Mesenchymal stem cell (in vitro differentiated cells and primary cell): ENCODE data around the gene C14orf180.

Experiments used
- DNase-seq: peaks from one replicate; pipeline ENCODE4 v3.0.0-alpha.2; 2013
- H2AFZ ChIP-seq: one replicate; pipeline ENCODE4 v1.6.1; 2013; ENCODE audit warnings: low read depth, mild to moderate bottlenecking, control low read depth, inconsistent platforms, low read length, moderate library complexity
- H2AK5ac ChIP-seq: 2 replicates; pipeline ENCODE4 v1.6.1; 2013; ENCODE audit warnings: low read length, moderate library complexity, mild to moderate bottlenecking, inconsistent platforms; ENCODE audit not compliant: severe bottlenecking
- H2BK120ac ChIP-seq: one replicate; pipeline ENCODE4 v1.6.1; 2013; ENCODE audit warnings: low read depth, mild to moderate bottlenecking, inconsistent platforms, low read length, moderate library complexity
- H2BK12ac ChIP-seq, 2 experiments: one replicate each; pipeline ENCODE4 v1.6.1; 2013; ENCODE audit warnings: inconsistent platforms in 2 of 2, low read length in 2 of 2, mild to moderate bottlenecking in 2 of 2, moderate library complexity in 2 of 2, control low read depth in 1 of 2
- H2BK15ac ChIP-seq: one replicate; pipeline ENCODE4 v1.6.1; 2013; ENCODE audit warnings: mild to moderate bottlenecking, low read depth, inconsistent platforms; ENCODE audit not compliant: poor library complexity, severe bottlenecking
- H2BK5ac ChIP-seq: 2 replicates; pipeline ENCODE4 v1.6.1; 2013; ENCODE audit warnings: low read depth, mild to moderate bottlenecking, low read length, control low read depth, inconsistent platforms; ENCODE audit not compliant: poor library complexity, severe bottlenecking
- H3K14ac ChIP-seq, 2 experiments: one replicate each; pipeline ENCODE4 v1.6.1; 2013; ENCODE audit warnings: inconsistent platforms in 2 of 2, low read length in 2 of 2, control low read depth in 1 of 2, mild to moderate bottlenecking in 1 of 2, moderate library complexity in 1 of 2
- H3K18ac ChIP-seq, 2 experiments: one replicate each; pipeline ENCODE4 v1.6.1; 2013; ENCODE audit warnings: inconsistent platforms in 2 of 2, low read length in 2 of 2, control low read depth in 1 of 2, low read depth in 1 of 2, mild to moderate bottlenecking in 1 of 2
- H3K23ac ChIP-seq, 2 experiments: one replicate each; pipeline ENCODE4 v1.6.1; 2013; ENCODE audit warnings: inconsistent platforms in 2 of 2, low read length in 2 of 2, mild to moderate bottlenecking in 2 of 2, moderate library complexity in 2 of 2, control low read depth in 1 of 2
- H3K27ac ChIP-seq: 2 replicates; pipeline ENCODE4 v1.5.1; 2013; ENCODE audit warnings: mild to moderate bottlenecking, moderate library complexity, low read length, control low read depth, inconsistent platforms; ENCODE audit not compliant: poor library complexity, severe bottlenecking
- H3K27me3 ChIP-seq, 2 experiments: 2 replicates each; pipeline versions ENCODE4 v1.6.1 to v1.7.0; 2013; ENCODE audit warnings: low read length in 2 of 2, mild to moderate bottlenecking in 2 of 2, moderate library complexity in 2 of 2, control low read depth in 1 of 2, inconsistent platforms in 1 of 2; ENCODE audit not compliant: control insufficient read depth in 1 of 2, insufficient read depth in 1 of 2
- H3K36me3 ChIP-seq, 2 experiments: 2 replicates each; pipeline versions ENCODE4 v1.6.1 to v1.7.0; 2013; ENCODE audit warnings: low read length in 2 of 2, control low read depth in 1 of 2, inconsistent platforms in 1 of 2, low read depth in 1 of 2, mild to moderate bottlenecking in 1 of 2; ENCODE audit not compliant: insufficient read depth in 2 of 2, control insufficient read depth in 1 of 2
- H3K4ac ChIP-seq, 2 experiments: one replicate each; pipeline ENCODE4 v1.6.1; 2013; ENCODE audit warnings: inconsistent platforms in 2 of 2, low read length in 2 of 2, mild to moderate bottlenecking in 2 of 2, moderate library complexity in 2 of 2, control low read depth in 1 of 2, low read depth in 1 of 2
- H3K4me1 ChIP-seq: 2 replicates; pipeline ENCODE4 v1.6.1; 2013; ENCODE audit warnings: low read depth, low read length, control low read depth; ENCODE audit not compliant: control insufficient read depth, insufficient read depth
- H3K4me2 ChIP-seq: 2 replicates; pipeline ENCODE4 v1.6.1; 2013; ENCODE audit warnings: low read length, mild to moderate bottlenecking, inconsistent platforms; ENCODE audit not compliant: poor library complexity, severe bottlenecking
- H3K4me3 ChIP-seq, 2 experiments: 2 replicates each; pipeline versions ENCODE4 v1.5.1 to v1.7.0; 2013; ENCODE audit warnings: low read length in 2 of 2, mild to moderate bottlenecking in 2 of 2, control low read depth in 1 of 2, low read depth in 1 of 2; ENCODE audit not compliant: insufficient read depth in 1 of 2
- H3K79me1 ChIP-seq: replicated peaks from 2 replicates; pipeline ENCODE4 v1.6.1; 2013; ENCODE audit warnings: mild to moderate bottlenecking, control low read depth, low read length, inconsistent platforms; ENCODE audit not compliant: poor library complexity, severe bottlenecking
- H3K9ac ChIP-seq: 2 replicates; pipeline ENCODE4 v1.7.0; 2013; ENCODE audit warnings: mild to moderate bottlenecking, low read length, moderate library complexity
- H3K9me3 ChIP-seq: 2 replicates; pipeline ENCODE4 v1.7.0; 2013; ENCODE audit warnings: mild to moderate bottlenecking, low read length; ENCODE audit not compliant: control insufficient read depth
- H4K8ac ChIP-seq: one replicate; pipeline ENCODE4 v1.6.1; 2013; ENCODE audit warnings: inconsistent platforms, mild to moderate bottlenecking, low read length, moderate library complexity
- H4K91ac ChIP-seq: one replicate; pipeline ENCODE4 v1.6.1; 2013; ENCODE audit warnings: mild to moderate bottlenecking, low read length, inconsistent platforms
- WGBS: methylation state at CpG from one replicate; pipeline ENCODE4 v1.1.7; 2013; ENCODE audit warnings: mixed read lengths; 5-methylcytosine and 5-hydroxymethylcytosine counted together

C14orf180 gene

GRCh38 chr14:104567957-104568225, 11.7 kb upstream of the C14orf180 start:
- DNase-seq = no peak
- Histone ChIP-seq H3K4me3 (no peak overlapping the region), H4K91ac (no peak overlapping the region), H3K79me1 (no peaks in the 10 kb centered on the region), H3K36me3 (no peaks in the 10 kb centered on the region), H3K4me1 (peaks cover 7% of the 10 kb centered on the region), H3K9me3 (no peaks in the 10 kb centered on the region), H4K8ac (no peak overlapping the region), H2BK15ac (no peak overlapping the region), H3K9ac (no peak overlapping the region), H3K18ac (no peak overlapping the region), H3K4me2 (no peak overlapping the region), H2AFZ (no peak overlapping the region), H3K4ac (no peak overlapping the region), H2BK5ac (no peak overlapping the region), H3K27me3 (peaks cover 47 to 71% of the 10 kb centered on the region in 2 experiments), H2BK120ac (no peak overlapping the region), H3K23ac (no peak overlapping the region), H3K14ac (no peak overlapping the region), H3K27ac (no peak overlapping the region), H2AK5ac (no peak overlapping the region), H2BK12ac (no peak overlapping the region)
- WGBS = 78% methylated on average over 9 of the region's 9 CpGs

GRCh38 chr14:104568620-104569019, 10.9 kb upstream of the C14orf180 start:
- WGBS = 78% methylated on average over 11 of the region's 11 CpGs
- Histone ChIP-seq H3K36me3 (no peaks in the 10 kb centered on the region), H4K91ac (no peak overlapping the region), H3K4me1 (peaks cover 4% of the 10 kb centered on the region), H3K4me2 (no peak overlapping the region), H3K23ac (no peak overlapping the region), H3K27me3 (peaks cover 39 to 69% of the 10 kb centered on the region in 2 experiments), H3K4me3 (no peak overlapping the region), H3K4ac (no peak overlapping the region), H2AK5ac (no peak overlapping the region), H3K14ac (no peak overlapping the region), H3K27ac (no peak overlapping the region), H2BK5ac (no peak overlapping the region), H3K9ac (no peak overlapping the region), H3K9me3 (no peaks in the 10 kb centered on the region), H3K18ac (no peak overlapping the region), H2BK15ac (no peak overlapping the region), H2BK120ac (no peak overlapping the region), H3K79me1 (no peaks in the 10 kb centered on the region), H2AFZ (no peak overlapping the region), H2BK12ac (no peak overlapping the region), H4K8ac (no peak overlapping the region)
- DNase-seq = no peak

GRCh38 chr14:104569435-104569834, 10.1 kb upstream of the C14orf180 start:
- no peak overlapping the region for H2BK15ac ChIP-seq
- H3K4me3 ChIP-seq = no peak overlapping the region
- H4K8ac ChIP-seq = no peak overlapping the region
- H4K91ac ChIP-seq = no peak overlapping the region
- H3K14ac ChIP-seq = no peak overlapping the region
- H3K9ac ChIP-seq = no peak overlapping the region
- H2AK5ac ChIP-seq = no peak overlapping the region
- H3K23ac ChIP-seq = no peak overlapping the region
- H3K4me1 ChIP-seq = no peaks in the 10 kb centered on the region
- H3K27ac ChIP-seq = no peak overlapping the region
- 85% methylated on average over 10 of the region's 10 CpGs for whole genome bisulfite sequencing
- H2BK5ac ChIP-seq = no peak overlapping the region
- H2BK12ac ChIP-seq = no peak overlapping the region
- peaks cover 37 to 61% of the 10 kb centered on the region in 2 experiments for H3K27me3 ChIP-seq
- no peaks in the 10 kb centered on the region for H3K79me1 ChIP-seq
- H2AFZ ChIP-seq = no peak overlapping the region
- no peaks in the 10 kb centered on the region for H3K9me3 ChIP-seq
- H3K18ac ChIP-seq = no peak overlapping the region
- no peak overlapping the region for H2BK120ac ChIP-seq
- H3K4ac ChIP-seq = no peak overlapping the region
- no peaks in the 10 kb centered on the region for H3K36me3 ChIP-seq
- no peak for DNase-seq
- H3K4me2 ChIP-seq = no peak overlapping the region

- 65% methylated on average over 16 of the region's 16 CpGs for WGBS
These were observed 8.3 kb upstream of the C14orf180 start for GRCh38 chr14:104571246-104571645.

More at GRCh38 chr14:104571246-104571645, 8.3 kb upstream of the C14orf180 start:
- Histone ChIP-seq H3K4me3 (no peak overlapping the region), H3K4ac (no peak overlapping the region), H3K23ac (no peak overlapping the region), H4K8ac (no peak overlapping the region), H2BK120ac (no peak overlapping the region), H3K9ac (no peak overlapping the region), H2BK5ac (no peak overlapping the region), H3K27ac (no peak overlapping the region), H3K9me3 (no peaks in the 10 kb centered on the region), H2AK5ac (no peak overlapping the region), H3K36me3 (no peaks in the 10 kb centered on the region), H3K18ac (no peak overlapping the region), H4K91ac (no peak overlapping the region), H3K4me1 (no peaks in the 10 kb centered on the region), H3K79me1 (no peaks in the 10 kb centered on the region), H2BK15ac (no peak overlapping the region), H2AFZ (no peak overlapping the region), H3K4me2 (no peak overlapping the region), H3K27me3 (peaks cover 23 to 49% of the 10 kb centered on the region in 2 experiments), H2BK12ac (no peak overlapping the region), H3K14ac (no peak overlapping the region)
- DNase-seq = no peak
